AG09309 (cell line): ENCODE results near the gene CARS1.

Source experiments
- DNase-seq: peaks from one replicate; pipeline ENCODE4 v3.0.0-alpha.2; 2010; ENCODE audit warnings: low read depth
- H3K4me3 ChIP-seq: 2 replicates; pipeline ENCODE4 v1.5.1; 2011; ENCODE audit warnings: mild to moderate bottlenecking, low read depth, low read length, moderate library complexity; ENCODE audit not compliant: control insufficient read depth
- CTCF ChIP-seq: IDR thresholded peaks from 2 replicates; pipeline ENCODE4 v1.5.1; 2011; ENCODE audit warnings: mild to moderate bottlenecking, low read depth, low read length, inconsistent platforms; ENCODE audit not compliant: insufficient read depth, control insufficient read depth; ENCODE audit errors: missing control alignments

The CARS1 gene

GRCh38 chr11:3037945-3038271, 19.3 kb downstream of the CARS1 start:
- TF ChIP-seq CTCF, result no peak
- DNase-seq, result no peak
- H3K4me3 ChIP-seq, result no peak overlapping the region

- peak; percentile 83 for TF ChIP-seq CTCF
- no peak for DNase-seq
- no peak overlapping the region for H3K4me3 ChIP-seq
These were observed 19.9 kb downstream of the CARS1 start for GRCh38 chr11:3037040-3037944.

GRCh38 chr11:3036419-3036818, 20.8 kb downstream of the CARS1 start:
- no peak for DNase-seq

GRCh38 chr11:3035333-3035732, 21.9 kb downstream of the CARS1 start:
- H3K4me3 ChIP-seq, result no peak overlapping the region
- DNase-seq, result no peak
- no peak for TF ChIP-seq CTCF

More at GRCh38 chr11:3036419-3036818, 20.8 kb downstream of the CARS1 start:
- no peak overlapping the region for H3K4me3 ChIP-seq
- TF ChIP-seq CTCF, result no peak

GRCh38 chr11:3030289-3031070, 26.7 kb downstream of the CARS1 start:
- DNase-seq, result no peak
- no peak overlapping the region for H3K4me3 ChIP-seq
- no peak for TF ChIP-seq CTCF

- H3K4me3 ChIP-seq, result no peak overlapping the region
- no peak for DNase-seq
- no peak for TF ChIP-seq CTCF
These were observed 28.4 kb downstream of the CARS1 start for GRCh38 chr11:3028813-3029212.
